A549 (cell line): ENCODE results near the gene PRR7. TPM values are rescaled to one million over a fixed set of nuclear protein-coding genes. Genes with fewer than 3 reads are reported as not detected.

Experiments used
- ATAC-seq, 2 experiments: fragments of 200-7000 bp in 1 of 2; fragments of >200 bp in 1 of 2; cut with Nextera tagmentation in 1 of 2; cut with Tn5 transposase in 1 of 2; 3 replicates each; pipeline versions ENCODE4 v1.8.0 to v1.9.1; 2018 to 2020; ENCODE audit warnings: mild to moderate bottlenecking in 1 of 2, moderate library complexity in 1 of 2
- CTCF ChIA-PET: fragments of 300-600 bp; sonication (Branson Sonifier 250); formaldehyde crosslinking; extraction: SDS; loops from one replicate; lab custom pipeline; 2021; ENCODE audit warnings: antibody characterized with exemption, inconsistent platforms; lab: Yijun Ruan, JAX
- POLR2A ChIA-PET: fragments of 350-600 bp; formaldehyde crosslinking; extraction: SDS; loops from one replicate; lab custom pipeline; 2021; ENCODE audit warnings: antibody characterized with exemption, inconsistent platforms; lab: Yijun Ruan, JAX
- DNase-seq, 2 experiments: peaks; one replicate each; pipeline versions ENCODE4 v3.0.0 to v3.0.0-alpha.2; 2011 to 2016; ENCODE audit warnings: low read depth in 1 of 2, low spot score in 1 of 2
- FAIRE-seq: peaks from 2 replicates; lab custom pipeline; 2011; peaks lifted over from hg19 to GRCh38; lab: Jason Lieb, UNC
- H3K27ac ChIP-seq, 2 experiments: fragments of >200 bp; sonication (Bioruptor Twin); formaldehyde crosslinking; 3 replicates each; pipeline ENCODE4 v1.5.1; 2016 to 2017
- H3K4me1 ChIP-seq: fragments of >200 bp; sonication (Bioruptor Twin); formaldehyde crosslinking; 3 replicates; pipeline ENCODE4 v1.6.1; 2016
- H3K4me2 ChIP-seq: fragments of >200 bp; sonication (Bioruptor Twin); formaldehyde crosslinking; 3 replicates; pipeline ENCODE4 v1.6.1; 2016
- H3K4me3 ChIP-seq: fragments of >200 bp; sonication (Bioruptor Twin); formaldehyde crosslinking; 3 replicates; pipeline ENCODE4 v1.5.1; 2016
- H3K9me3 ChIP-seq: fragments of >200 bp; sonication (Bioruptor Twin); formaldehyde crosslinking; 3 replicates; pipeline ENCODE4 v1.6.1; 2016
- BHLHE40 ChIP-seq: IDR thresholded peaks from 2 replicates; pipeline ENCODE4 v1.6.1; 2012; ENCODE audit warnings: low read depth, low read length, inconsistent platforms
- CEBPB ChIP-seq, 2 experiments: fragments of >200 bp in 1 of 2; sonication (Bioruptor Twin) in 1 of 2; formaldehyde crosslinking in 1 of 2; IDR thresholded peaks; 2 replicates each; pipeline ENCODE4 v1.6.1; 2012 to 2016
- EHMT2 ChIP-seq: fragments of 200-600 bp; sonication (generic); IDR thresholded peaks from 2 replicates; pipeline ENCODE4 v1.6.1; 2016; ENCODE audit warnings: antibody characterized with exemption, low read depth, mild to moderate bottlenecking, moderate library complexity
- HOXB13 ChIP-seq: fragments of 250-450 bp; sonication (Bioruptor Pico); IDR thresholded peaks from 2 replicates; pipeline ENCODE4 v1.5.0; 2020; ENCODE audit warnings: low read depth, mild to moderate bottlenecking, moderate library complexity
- JUNB ChIP-seq: fragments of >200 bp; sonication (Bioruptor Twin); formaldehyde crosslinking; IDR thresholded peaks from 2 replicates; pipeline ENCODE4 v1.6.1; 2016
- KDM5A ChIP-seq: fragments of 200-600 bp; sonication (generic); IDR thresholded peaks from 2 replicates; pipeline ENCODE4 v1.6.1; 2016; ENCODE audit warnings: antibody characterized with exemption, mild to moderate bottlenecking
- MAFK ChIP-seq: fragments of 450-650 bp; IDR thresholded peaks from 2 replicates; pipeline ENCODE4 v1.6.1; 2014; ENCODE audit not compliant: partially characterized antibody
- NFE2L2 ChIP-seq: fragments of 150-350 bp; conservative IDR thresholded peaks from 2 replicates; pipeline ENCODE4 v1.6.1; 2014; ENCODE audit warnings: low read length
- POLR2A ChIP-seq: IDR thresholded peaks from 2 replicates; pipeline ENCODE4 v1.6.1; 2012; ENCODE audit warnings: mild to moderate bottlenecking, low read length
- RAD21 ChIP-seq, 2 experiments: fragments of >200 bp in 1 of 2; sonication (Bioruptor Twin) in 1 of 2; formaldehyde crosslinking in 1 of 2; IDR thresholded peaks in 1 of 2; conservative IDR thresholded peaks in 1 of 2; 2 replicates in 1 of 2; 3 replicates in 1 of 2; pipeline ENCODE4 v1.6.1; 2012 to 2018; ENCODE audit warnings: inconsistent platforms in 1 of 2
- RARB ChIP-seq: fragments of 250-450 bp; sonication (Bioruptor Pico); IDR thresholded peaks from 2 replicates; pipeline ENCODE4 v1.8.0; 2021; ENCODE audit warnings: mild to moderate bottlenecking, moderate library complexity
- RCOR1 ChIP-seq: fragments of 150-350 bp; IDR thresholded peaks from 2 replicates; pipeline ENCODE4 v1.6.1; 2014; ENCODE audit warnings: antibody characterized with exemption, low read length, low read depth
- TFCP2L1 ChIP-seq: fragments of 250-450 bp; sonication (Bioruptor Pico); IDR thresholded peaks from 2 replicates; pipeline ENCODE4 v1.5.0; 2021; ENCODE audit warnings: mild to moderate bottlenecking
- WGBS: methylation state at CpG from one replicate; pipeline ENCODE4 v1.1.6; 2017; ENCODE audit errors: missing lambda C conversion rate; 5-methylcytosine and 5-hydroxymethylcytosine counted together
- polyA plus RNA-seq, 4 experiments: library from polyadenylated mRNA; depleted of rRNA in 3 of 4; stranded (reverse); fragments of >200 nt; fragmentation: RNase III in 1 of 4; extraction: RNeasy Plus Mini Kit Qiagen cat#74134 plus additional on column Dnase treatment in 1 of 4; gene quantifications; 2 replicates in 3 of 4; 3 replicates in 1 of 4; pipeline ENCODE4 v1.2.3, GENCODE V29; 2011 to 2017
- TF ChIP-seq, protein P1 (sequence below): fragments of 250-450 bp; sonication (Bioruptor Pico); IDR thresholded peaks from 2 replicates; pipeline ENCODE4 v1.5.0; 2021; ENCODE audit warnings: mild to moderate bottlenecking, moderate library complexity, borderline replicate concordance
- TF ChIP-seq, protein P2 (sequence below): fragments of >200 bp; sonication (Bioruptor Twin); formaldehyde crosslinking; IDR thresholded peaks from 3 replicates; pipeline ENCODE4 v1.6.1; 2016
- TF ChIP-seq, protein P3 (sequence below): fragments of 200-600 bp; sonication (generic); IDR thresholded peaks from 2 replicates; pipeline ENCODE4 v1.6.1; 2016; ENCODE audit warnings: antibody characterized with exemption, mild to moderate bottlenecking, moderate library complexity

PRR7 gene
- polyA plus RNA-seq, 2 of the 4 experiments (the other 2 are of a cell fraction), result 2.2 to 11.0 TPM

DNA sequence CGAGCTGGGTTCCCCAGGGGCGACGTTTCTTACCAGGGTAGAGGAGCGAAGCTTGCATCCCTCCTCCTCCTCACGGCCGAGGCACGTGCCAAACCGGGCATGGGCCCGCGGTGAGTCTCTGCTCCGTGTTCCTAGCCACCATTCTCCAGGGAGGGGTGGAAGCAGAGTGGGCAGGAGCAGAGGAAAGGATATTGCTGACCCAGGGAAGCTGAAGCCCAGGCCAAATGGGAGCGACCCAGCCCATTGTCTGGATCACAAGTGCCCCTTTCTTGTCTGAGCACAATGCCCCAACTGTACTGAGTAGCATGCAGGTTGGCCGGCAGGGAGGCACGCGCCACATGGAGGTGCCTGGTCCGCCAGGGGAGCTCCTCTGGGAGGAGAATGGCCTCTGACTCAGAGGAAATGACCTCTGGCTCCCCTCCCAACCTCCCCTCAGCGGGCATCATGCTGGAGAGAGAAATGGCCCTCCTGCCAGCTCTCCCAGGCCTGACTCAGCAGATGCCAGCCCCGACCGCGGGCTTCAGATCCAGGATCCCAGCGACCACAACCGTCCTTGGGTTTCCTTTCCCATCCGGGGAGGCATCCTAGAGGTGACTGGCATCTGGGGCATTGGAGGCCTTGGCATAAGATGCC, 1.1 kb downstream of the PRR7 start (continued):
- TF ChIP-seq RCOR1 (no peak), POLR2A (peak; percentile 64), BHLHE40 (peak; percentile 62), JUNB (peak; percentile 36; the same call in 1 of the 2 replicates), RARB (CRISPR knock-in tag) (no peak), KDM5A (no peak), EHMT2 (no peak), TFCP2L1 (CRISPR knock-in tag) (no peak; the same call in 1 of the 2 replicates), MAFK (peak; percentile 97)
- TF ChIP-seq, protein P1, sequence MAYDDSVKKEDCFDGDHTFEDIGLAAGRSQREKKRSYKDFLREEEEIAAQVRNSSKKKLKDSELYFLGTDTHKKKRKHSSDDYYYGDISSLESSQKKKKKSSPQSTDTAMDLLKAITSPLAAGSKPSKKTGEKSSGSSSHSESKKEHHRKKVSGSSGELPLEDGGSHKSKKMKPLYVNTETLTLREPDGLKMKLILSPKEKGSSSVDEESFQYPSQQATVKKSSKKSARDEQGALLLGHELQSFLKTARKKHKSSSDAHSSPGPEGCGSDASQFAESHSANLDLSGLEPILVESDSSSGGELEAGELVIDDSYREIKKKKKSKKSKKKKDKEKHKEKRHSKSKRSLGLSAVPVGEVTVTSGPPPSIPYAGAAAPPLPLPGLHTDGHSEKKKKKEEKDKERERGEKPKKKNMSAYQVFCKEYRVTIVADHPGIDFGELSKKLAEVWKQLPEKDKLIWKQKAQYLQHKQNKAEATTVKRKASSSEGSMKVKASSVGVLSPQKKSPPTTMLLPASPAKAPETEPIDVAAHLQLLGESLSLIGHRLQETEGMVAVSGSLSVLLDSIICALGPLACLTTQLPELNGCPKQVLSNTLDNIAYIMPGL, result no peak
- TF ChIP-seq, protein P2, sequence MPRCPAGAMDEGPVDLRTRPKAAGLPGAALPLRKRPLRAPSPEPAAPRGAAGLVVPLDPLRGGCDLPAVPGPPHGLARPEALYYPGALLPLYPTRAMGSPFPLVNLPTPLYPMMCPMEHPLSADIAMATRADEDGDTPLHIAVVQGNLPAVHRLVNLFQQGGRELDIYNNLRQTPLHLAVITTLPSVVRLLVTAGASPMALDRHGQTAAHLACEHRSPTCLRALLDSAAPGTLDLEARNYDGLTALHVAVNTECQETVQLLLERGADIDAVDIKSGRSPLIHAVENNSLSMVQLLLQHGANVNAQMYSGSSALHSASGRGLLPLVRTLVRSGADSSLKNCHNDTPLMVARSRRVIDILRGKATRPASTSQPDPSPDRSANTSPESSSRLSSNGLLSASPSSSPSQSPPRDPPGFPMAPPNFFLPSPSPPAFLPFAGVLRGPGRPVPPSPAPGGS, result no peak

DNA sequence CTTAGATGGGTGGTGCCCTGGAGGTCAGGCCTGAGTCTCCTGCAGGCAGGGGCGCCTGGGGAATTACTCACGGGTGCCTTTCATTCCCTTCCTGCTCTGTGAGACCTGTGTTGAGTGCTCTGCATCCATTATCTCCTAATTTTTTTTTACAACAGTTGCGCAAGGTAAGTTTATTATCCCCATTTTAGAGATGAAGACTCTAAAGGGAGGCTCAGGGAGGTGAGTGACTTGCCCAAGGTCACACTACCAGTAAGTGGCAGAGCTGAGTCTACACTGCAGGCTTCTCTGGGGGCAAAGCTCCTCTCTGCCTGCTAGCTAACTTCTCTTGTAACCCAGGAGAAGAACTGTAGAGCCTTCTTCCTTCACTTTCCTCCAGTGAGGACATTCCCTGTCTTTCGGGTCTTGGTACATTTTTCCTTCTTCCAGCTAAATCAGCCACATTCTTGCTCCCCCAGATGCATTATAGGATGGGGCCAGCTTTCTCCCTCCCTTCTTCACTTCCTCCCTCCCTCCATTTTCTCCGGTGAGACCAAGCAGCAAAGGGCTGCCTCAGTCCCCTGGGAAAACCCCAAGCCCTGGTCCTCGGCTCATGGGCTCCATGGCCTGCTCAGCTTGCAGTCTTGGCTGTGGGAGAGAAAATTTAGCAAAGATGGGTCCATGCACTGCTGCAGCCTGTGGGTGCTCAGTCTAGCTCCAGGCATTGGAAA, 1.8 kb downstream of the PRR7 start:
- CTCF ChIA-PET, result interaction anchor here (0.7 to 25.5 kb wide), 15 partner anchors 5 to 335 kb away, joined by 3 to 871 read pairs (median 8); partner anchors contain the start of genes F12, GRK6, PDLIM7 and PFN3
- H3K9me3 ChIP-seq, result no peaks in the 10 kb centered on the region
- peak overlapping the region; percentile 96 for H3K4me2 ChIP-seq
- POLR2A ChIA-PET, result interaction anchor here (1.3 to 3.5 kb wide), 6 partner anchors 10 to 49 kb away, joined by 3 to 41 read pairs (median 10); partner anchors contain the start of genes GRK6 and PDLIM7
- peak overlapping the region; percentile 95 to 98 for H3K27ac ChIP-seq
- peak; percentile 11 to 39; a peak in 4 of 6 replicates for ATAC-seq
- DNase-seq, result no peak
- peak overlapping the region; percentile 86 for H3K4me3 ChIP-seq
- WGBS, result 62% methylated on average over 6 of the region's 6 CpGs
- peaks cover 21% of the 10 kb centered on the region for H3K4me1 ChIP-seq
- FAIRE-seq, result no peak
- TF ChIP-seq, protein P3, sequence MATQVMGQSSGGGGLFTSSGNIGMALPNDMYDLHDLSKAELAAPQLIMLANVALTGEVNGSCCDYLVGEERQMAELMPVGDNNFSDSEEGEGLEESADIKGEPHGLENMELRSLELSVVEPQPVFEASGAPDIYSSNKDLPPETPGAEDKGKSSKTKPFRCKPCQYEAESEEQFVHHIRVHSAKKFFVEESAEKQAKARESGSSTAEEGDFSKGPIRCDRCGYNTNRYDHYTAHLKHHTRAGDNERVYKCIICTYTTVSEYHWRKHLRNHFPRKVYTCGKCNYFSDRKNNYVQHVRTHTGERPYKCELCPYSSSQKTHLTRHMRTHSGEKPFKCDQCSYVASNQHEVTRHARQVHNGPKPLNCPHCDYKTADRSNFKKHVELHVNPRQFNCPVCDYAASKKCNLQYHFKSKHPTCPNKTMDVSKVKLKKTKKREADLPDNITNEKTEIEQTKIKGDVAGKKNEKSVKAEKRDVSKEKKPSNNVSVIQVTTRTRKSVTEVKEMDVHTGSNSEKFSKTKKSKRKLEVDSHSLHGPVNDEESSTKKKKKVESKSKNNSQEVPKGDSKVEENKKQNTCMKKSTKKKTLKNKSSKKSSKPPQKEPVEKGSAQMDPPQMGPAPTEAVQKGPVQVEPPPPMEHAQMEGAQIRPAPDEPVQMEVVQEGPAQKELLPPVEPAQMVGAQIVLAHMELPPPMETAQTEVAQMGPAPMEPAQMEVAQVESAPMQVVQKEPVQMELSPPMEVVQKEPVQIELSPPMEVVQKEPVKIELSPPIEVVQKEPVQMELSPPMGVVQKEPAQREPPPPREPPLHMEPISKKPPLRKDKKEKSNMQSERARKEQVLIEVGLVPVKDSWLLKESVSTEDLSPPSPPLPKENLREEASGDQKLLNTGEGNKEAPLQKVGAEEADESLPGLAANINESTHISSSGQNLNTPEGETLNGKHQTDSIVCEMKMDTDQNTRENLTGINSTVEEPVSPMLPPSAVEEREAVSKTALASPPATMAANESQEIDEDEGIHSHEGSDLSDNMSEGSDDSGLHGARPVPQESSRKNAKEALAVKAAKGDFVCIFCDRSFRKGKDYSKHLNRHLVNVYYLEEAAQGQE, result peak; percentile 64
- TF ChIP-seq HOXB13 (CRISPR knock-in tag), result 0 out of 2 replicates have a peak, but pooled peaks have one; percentile 14
- peak; percentile 69 to 86; a peak in 3 of 4 replicates for TF ChIP-seq CEBPB (IDR thresholded peaks at IDR 0.05)
- no peak for TF ChIP-seq NFE2L2
- no peak for TF ChIP-seq RAD21 (conservative IDR thresholded peaks at IDR 0.05 in 1 of 2, IDR thresholded peaks at IDR 0.05 in 1 of 2)
